GM19372 (cell line): ENCODE results near the gene PSMB10.
A peak's percentile ranks its signal among the peaks of the same experiment; 100 is the strongest.

Source experiments
- ATAC-seq: cut with Tn5 transposase; IDR thresholded peaks from one replicate; pipeline ENCODE4 v1.9.1; 2021; ENCODE audit warnings: mild to moderate bottlenecking, low read depth, moderate library complexity; ENCODE audit not compliant: unreplicated experiment

PSMB10 gene

DNA sequence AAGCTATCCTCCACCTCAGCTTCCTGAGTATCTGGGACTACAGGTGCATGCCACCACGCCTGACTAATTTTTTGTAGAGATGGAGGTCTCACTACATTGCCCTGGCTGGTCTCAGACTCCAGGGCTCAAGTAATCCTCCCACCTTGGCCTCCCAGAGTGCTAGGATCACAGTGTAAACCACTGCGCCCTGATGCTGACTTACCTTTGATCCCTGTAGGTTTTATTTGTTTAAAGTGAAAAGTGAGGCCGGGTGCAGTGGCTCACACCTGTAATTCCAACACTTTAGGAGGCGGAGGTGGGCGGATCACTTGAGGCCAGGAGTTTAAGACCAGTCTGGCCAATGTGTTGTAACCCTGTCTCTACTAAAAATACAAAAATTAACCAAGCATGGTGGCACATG is 34.9 kb downstream of the PSMB10 start:
- ATAC-seq = no peak

DNA sequence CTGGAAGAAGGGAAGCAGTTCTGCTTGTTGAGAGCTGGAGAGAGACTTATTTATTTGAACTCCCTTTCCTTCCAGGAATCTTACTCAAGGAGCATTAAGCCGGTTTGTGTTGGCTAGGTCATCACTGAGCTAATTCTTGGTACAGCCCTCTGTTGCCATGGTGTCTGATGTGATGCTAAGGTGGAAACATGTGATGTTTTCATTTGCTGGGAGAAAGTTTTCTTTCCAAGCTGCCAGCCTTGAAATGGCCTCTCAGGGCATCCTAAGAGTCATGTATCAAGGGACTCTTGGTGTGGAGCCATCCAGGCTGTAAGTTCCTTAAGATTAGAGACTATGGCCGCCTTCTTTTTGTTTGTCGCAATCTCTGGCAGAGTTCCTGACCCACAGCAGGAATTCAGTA is 39.4 kb downstream of the PSMB10 start:
- no peak for ATAC-seq

DNA sequence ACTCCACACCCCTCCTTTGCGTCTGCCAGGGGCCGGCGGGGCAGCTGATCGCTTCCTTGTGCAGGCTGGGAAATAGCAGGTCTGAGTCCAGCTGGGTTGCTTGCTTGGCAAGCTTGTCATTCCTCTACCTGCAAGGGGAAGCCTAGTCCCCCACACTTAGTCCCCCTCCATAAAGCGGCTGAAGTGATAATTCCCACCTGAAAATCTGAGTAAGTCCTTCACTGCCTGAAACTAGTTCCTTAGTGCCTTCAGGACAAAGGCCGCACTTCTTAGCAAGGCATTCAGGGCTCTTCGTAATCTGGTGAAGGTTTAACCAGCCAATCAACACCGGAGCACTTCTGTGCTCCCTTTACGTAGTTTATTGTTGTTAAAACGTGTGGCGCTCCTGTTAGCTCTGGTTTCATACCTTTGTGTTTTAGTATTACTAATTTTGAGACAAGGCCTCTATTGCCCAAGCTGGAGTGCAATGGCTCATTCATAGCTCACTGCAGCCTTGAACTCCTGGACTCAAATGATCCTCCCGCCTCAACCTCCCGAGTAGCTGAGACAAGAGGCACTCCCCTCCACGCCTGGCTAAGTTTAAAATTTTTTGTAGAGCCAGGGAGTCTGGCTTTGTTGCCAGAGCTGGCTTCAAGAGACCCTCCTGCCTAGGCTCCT is 42.8 kb downstream of the PSMB10 start:
- no peak for ATAC-seq

DNA sequence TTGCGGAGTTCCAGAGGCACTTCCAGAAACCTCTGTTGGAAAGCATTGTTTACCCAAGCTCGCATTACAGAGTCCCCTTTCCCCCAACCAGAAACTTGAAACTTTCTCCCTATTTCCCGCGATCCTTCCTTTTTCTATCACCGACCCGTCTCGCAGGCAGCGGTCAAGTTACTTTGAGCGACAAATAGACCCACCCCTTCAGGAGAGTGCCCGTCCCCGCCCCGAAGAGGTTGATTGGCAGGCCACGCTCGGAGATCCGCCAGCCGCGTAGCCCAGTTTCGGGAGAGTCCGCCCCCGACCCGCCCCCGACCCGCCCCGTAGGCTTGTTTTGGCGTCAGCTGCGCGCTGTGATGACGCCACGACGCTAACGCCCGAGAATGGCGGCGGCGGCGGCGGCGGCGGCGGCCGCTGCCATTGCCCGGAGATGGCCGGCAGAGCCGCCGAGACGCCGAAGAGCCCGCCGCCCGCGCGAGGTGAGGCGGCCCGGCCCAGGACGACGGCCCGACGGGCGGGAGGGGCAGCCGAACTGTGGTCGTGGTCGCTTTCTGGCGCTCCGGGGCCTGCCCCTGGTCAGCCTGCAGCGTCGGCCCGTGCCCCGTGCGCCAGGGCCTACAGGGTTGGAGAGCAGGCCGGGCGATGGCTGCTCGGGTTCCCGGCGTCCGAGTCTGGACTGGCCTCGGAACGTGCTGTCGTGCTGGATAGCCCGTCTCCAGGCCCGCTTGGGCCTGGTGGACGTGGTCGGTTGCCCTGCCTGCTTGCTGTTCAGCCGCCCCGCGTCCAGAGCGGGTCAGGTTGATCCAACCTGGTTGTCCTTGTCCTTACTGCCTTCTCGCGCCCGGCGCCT is 43.5 kb downstream of the PSMB10 start, which contains the start of gene PSKH1:
Gene PSKH1 (plus strand): TSS at position 356 of the 844 bp plus-strand sequence. CDS start 15,496 bp downstream, outside the sequence.
- ATAC-seq = peak; percentile 94

DNA sequence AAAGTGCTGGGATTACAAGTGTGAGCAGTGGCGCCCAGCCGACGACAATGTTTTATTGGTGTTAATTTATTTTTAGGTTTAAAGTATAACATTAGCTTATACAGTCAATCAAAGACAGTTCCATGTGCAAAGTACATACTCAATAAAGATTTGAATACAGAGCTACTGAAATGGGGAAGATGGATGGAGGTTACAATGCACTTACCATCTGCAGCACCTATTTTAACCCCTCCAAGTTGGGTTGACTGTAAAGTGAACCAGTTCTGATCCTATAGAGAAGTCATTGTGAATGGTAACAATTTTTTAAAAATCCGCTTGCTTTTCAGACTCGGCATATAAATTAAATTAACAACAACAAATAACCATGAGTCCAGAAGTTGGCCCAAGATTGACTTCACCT is 44.3 kb downstream of the PSMB10 start:
- ATAC-seq = no peak

DNA sequence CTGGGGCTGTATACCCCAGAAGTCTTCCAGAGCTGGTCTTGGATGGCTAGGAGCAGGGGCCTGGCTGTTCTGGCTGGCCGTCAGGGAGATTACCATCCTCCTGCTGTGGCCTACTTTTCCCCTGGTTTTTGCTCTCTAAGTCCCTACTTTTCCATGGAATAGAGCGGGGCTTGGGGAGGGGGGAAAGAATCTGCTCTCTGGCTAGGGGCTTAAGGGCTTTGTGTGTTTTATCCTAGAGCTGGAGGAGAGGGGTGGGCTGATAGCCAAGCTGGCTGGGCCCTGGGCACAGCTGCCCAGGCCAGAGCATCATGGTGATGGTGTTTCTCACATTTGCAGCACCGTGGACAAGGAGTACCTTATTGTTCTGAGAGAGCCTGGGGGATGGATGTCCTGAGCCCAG is 48.3 kb downstream of the PSMB10 start:
- no peak for ATAC-seq

DNA sequence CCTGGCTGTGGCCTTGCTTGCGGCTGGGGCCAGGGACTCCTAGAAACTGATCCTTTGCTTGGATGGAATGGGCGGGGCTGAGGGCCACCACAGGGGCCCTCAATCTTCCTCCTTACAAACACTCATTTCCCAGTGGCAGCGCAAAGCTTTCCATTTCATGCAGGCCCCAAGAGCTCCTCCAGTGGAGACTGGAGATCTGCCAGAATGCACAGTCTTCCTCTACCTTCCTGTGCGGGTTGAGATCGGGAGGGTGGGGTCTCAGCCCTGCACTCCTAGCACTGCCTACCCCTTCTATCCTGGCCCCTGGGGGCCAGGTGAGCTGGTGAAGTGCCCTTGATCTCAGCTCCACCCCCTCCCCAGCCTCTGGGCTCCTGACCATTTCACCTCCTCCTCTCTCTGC is 50.3 kb downstream of the PSMB10 start:
- no peak for ATAC-seq

DNA sequence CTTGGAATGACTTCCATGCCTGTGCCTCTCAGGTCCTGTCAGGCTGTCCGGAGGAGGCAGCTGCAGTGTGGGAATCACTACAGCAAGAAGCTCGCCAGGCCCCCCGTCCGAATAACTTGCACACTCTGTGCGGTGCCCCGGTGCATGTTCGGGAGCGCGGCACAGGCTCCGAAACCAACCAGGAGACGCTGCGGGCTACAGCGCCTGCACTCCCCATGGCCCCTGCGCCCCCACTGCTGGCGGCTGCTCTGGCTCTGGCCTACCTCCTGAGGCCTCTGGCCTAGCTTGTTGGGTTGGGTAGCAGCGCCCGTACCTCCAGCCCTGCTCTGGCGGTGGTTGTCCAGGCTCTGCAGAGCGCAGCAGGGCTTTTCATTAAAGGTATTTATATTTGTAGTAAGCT is 50.7 kb downstream of the PSMB10 start:
- ATAC-seq = no peak

DNA sequence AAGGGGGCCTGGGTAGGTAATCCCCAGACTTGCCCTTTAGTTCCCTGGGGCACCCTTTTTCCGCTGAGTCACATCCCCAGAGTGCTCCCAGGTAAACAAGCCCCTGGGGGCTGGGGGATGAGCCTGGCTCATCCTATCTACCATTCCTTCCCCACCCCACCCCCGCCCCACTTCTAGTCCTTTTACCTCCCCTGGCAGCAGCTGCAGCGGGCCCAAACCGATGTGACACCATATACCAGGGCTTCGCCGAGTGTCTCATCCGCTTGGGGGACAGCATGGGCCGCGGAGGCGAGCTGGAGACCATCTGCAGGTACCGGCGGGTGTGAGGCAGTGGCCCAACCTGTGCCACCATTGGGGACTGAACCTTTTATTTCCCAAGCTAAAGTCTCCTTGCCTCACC is 51.1 kb downstream of the PSMB10 start:
- ATAC-seq = no peak

DNA sequence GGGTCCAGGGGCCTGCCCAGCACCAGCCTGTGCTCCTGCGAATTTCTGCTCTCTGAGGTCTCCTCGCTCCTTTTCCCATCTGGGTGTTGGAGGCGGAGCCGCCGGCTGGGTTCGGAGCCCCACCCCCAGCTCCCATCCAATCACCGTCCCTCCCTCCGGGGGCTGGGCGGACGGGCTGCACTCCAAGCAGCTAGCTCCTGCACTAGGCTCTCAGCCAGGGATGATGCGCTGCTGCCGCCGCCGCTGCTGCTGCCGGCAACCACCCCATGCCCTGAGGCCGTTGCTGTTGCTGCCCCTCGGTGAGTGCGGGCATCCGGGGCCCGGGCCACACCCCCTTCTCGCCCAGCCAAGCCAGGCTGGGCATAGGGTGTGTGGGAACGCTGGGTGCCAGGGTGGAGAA is 52.0 kb downstream of the PSMB10 start, which contains the start of gene NRN1L:
Gene NRN1L (plus strand): TSS at position 202 of the 400 bp plus-strand sequence. CDS start 19 bp downstream, at position 221.
- ATAC-seq = no peak
